Measurements from ENCODE around the gene VEZT. TPM values are rescaled to one million over a fixed set of nuclear protein-coding genes. Genes with fewer than 3 reads are reported as not detected.
"Not testable (repeated sequence)": the region's sequence is repeated elsewhere in the genome, so short reads cannot be mapped to it uniquely, and the experiment has no call there.

VEZT gene
- total RNA-seq, 2 experiments from 2014 or later: 33.3 to 41.7 TPM

DNA sequence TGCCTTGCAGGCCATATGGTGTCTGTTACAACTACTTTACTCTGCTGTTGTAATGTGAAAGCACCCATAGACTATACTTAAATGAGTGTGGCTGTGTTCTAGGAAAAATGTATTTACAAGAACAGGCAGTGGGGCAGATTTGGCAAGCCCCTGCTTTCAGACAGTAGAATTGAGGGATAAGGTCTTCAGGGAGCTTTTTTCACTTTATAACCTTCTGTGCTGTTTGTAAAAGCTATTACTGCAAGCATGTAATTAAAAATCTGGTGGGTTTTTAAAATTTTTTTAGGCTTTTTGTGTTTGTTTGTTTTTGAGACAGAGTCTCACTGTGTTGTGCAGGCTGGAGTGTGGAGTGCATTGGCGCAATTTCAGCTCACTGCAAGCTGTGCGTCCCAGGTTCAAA is 73.9 kb downstream of the VEZT start:
- ChIA-PET POLR2A (interaction anchor here (0.6 kb wide), 1 partner anchor 21 kb away, joined by 3 read pairs; no protein-coding TSS in a partner anchor), CTCF (no interaction called here)
- Mint-ChIP-seq H3K27me3 (no peaks in the 10 kb centered on the region), H3K27ac (no peak overlapping the region), H3K9me3 (no peaks in the 10 kb centered on the region), H3K36me3 (ENCODE audit: low read depth) (peaks cover 9% of the 10 kb centered on the region), H3K4me1 (no peaks in the 10 kb centered on the region), H3K4me3 (no peak overlapping the region)
- no peak for DNase-seq

GRCh38 chr12:95298916-95299315 is 81.3 kb downstream of the VEZT start:
- H3K4me3 Mint-ChIP-seq: no peak overlapping the region
- peaks cover 15% of the 10 kb centered on the region for H3K36me3 Mint-ChIP-seq (ENCODE audit: low read depth)
- H3K27me3 Mint-ChIP-seq: no peaks in the 10 kb centered on the region
- H3K4me1 Mint-ChIP-seq: peaks cover 4% of the 10 kb centered on the region
- H3K27ac Mint-ChIP-seq: no peak overlapping the region
- H3K9me3 Mint-ChIP-seq: no peaks in the 10 kb centered on the region
- POLR2A ChIA-PET: no interaction called here
- CTCF ChIA-PET: interaction anchor here (1.2 kb wide), 1 partner anchor 10 kb away, joined by 5 read pairs; no protein-coding TSS in a partner anchor
- DNase-seq: no peak

DNA sequence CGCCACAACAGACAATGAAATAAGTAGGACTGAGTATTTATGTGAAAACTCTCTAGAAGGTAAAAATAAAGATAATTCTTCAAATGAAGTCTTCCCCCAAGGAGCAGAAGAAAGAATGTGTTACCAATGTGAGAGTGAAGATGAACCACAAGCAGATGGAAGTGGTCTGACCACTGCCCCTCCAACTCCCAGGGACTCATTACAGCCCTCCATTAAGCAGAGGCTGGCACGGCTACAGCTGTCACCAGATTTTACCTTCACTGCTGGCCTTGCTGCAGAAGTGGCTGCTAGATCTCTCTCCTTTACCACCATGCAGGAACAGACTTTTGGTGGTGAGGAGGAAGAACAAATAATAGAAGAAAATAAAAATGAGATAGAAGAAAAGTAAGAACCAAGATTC is 82.7 kb downstream of the VEZT start:
- H3K4me3 Mint-ChIP-seq: no peak overlapping the region
- CTCF ChIA-PET: no interaction called here
- DNase-seq: no peak
- no peaks in the 10 kb centered on the region for H3K27me3 Mint-ChIP-seq
- H3K9me3 Mint-ChIP-seq: no peaks in the 10 kb centered on the region
- POLR2A ChIA-PET: no interaction called here
- H3K36me3 Mint-ChIP-seq (ENCODE audit: low read depth): peaks cover 12% of the 10 kb centered on the region
- peaks cover 4% of the 10 kb centered on the region for H3K4me1 Mint-ChIP-seq
- no peak overlapping the region for H3K27ac Mint-ChIP-seq

DNA sequence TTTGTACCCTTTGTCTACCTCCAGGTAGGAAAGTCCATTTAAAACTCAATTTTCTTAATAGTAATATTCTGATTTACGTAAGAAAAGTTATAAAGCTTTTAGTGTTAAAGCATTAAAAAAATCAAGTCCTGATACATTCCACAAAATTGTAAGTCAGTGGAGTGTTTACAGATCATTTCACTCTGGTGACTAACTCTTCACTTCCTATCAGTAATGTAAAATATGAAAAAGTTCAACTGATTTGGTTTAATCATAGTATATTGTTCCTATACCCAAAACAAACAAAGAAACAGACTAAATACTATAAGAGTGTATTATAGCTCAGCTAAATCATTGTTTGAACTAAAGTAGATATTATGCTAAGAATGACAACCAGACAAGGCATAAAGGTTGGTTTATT is 85.9 kb downstream of the VEZT start:
- H3K4me3 Mint-ChIP-seq: no peak overlapping the region
- H3K9me3 Mint-ChIP-seq: no peaks in the 10 kb centered on the region
- no peaks in the 10 kb centered on the region for H3K27me3 Mint-ChIP-seq
- no peak for DNase-seq
- H3K27ac Mint-ChIP-seq: no peak overlapping the region
- peaks cover 17% of the 10 kb centered on the region for H3K36me3 Mint-ChIP-seq (ENCODE audit: low read depth)
- peaks cover 4% of the 10 kb centered on the region for H3K4me1 Mint-ChIP-seq
- ChIA-PET CTCF (interaction anchor here (1.6 kb wide), 1 partner anchor 9 kb away, joined by 4 read pairs; no protein-coding TSS in a partner anchor), POLR2A (no interaction called here)

- Mint-ChIP-seq H3K4me1 (peaks cover 4% of the 10 kb centered on the region), H3K36me3 (ENCODE audit: low read depth) (peaks cover 23% of the 10 kb centered on the region), H3K9me3 (no peaks in the 10 kb centered on the region), H3K4me3 (no peak overlapping the region), H3K27ac (no peak overlapping the region), H3K27me3 (no peaks in the 10 kb centered on the region)
- no peak for DNase-seq
- ChIA-PET POLR2A (no interaction called here), CTCF (interaction anchor here (1.6 kb wide), 1 partner anchor 10 kb away, joined by 4 read pairs; no protein-coding TSS in a partner anchor)
Observed at GRCh38 chr12:95304673-95305198, 87.1 kb downstream of the VEZT start.

DNA sequence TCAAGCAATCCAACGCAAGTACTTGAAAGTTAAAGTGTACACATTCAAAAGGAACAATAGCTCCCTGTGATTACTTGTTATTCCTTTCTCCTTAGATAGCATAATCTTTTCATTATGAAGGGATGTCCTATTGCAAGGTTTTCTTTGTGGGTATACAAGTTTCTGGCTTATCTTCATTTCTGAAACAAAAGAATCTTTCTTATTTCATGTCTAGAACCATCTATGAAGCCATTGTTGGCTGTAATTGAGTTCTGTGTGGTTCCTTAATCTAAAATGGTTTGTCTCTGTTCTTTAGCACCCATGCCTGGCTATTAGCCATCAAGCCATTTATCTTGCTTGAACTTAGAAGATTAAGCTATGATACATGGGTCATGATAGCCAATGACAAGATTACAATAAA is 95.0 kb downstream of the VEZT start:
- Mint-ChIP-seq H3K4me1 (no peaks in the 10 kb centered on the region), H3K27ac (no peak overlapping the region)

GRCh38 chr12:95314756-95315155 is 97.1 kb downstream of the VEZT start:
- CTCF ChIA-PET; H3K27me3 Mint-ChIP-seq; H3K4me1 Mint-ChIP-seq; POLR2A ChIA-PET; DNase-seq; H3K27ac Mint-ChIP-seq; H3K9me3 Mint-ChIP-seq; H3K4me3 Mint-ChIP-seq; H3K36me3 Mint-ChIP-seq (ENCODE audit: low read depth): not testable (repeated sequence)

More for the DNA sequence above, 95.0 kb downstream of the VEZT start:
- Mint-ChIP-seq H3K27me3 (peaks cover 9% of the 10 kb centered on the region), H3K9me3 (no peaks in the 10 kb centered on the region), H3K36me3 (ENCODE audit: low read depth) (peaks cover 10% of the 10 kb centered on the region), H3K4me3 (no peak overlapping the region)
- ChIA-PET POLR2A (interaction anchor here (0.6 kb wide), 1 partner anchor 22 kb away, joined by 3 read pairs; no protein-coding TSS in a partner anchor), CTCF (interaction anchor here (0.6 to 0.7 kb wide), 2 partner anchors 14 to 354 kb away, joined by 3 to 5 read pairs; no protein-coding TSS in a partner anchor)
- no peak for DNase-seq

DNA sequence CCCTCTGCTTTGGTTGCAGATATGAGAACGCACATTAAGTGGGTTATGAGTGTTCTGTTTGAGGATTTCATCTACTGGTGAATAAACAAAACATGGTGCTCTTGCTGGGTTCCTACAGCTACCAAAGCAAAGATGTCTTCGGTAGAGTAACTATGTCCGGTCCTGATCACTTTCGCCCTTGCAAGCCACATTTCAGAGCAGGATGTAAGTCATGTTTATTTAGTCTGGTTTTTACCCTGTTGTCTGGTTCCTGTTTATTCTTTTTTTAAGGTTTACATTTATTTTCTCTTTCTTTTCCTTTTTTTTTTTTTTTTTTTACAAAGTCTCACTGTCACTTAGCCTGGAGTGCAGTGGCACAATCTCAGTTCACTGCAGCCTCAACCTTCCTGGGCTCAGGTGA is 99.2 kb downstream of the VEZT start:
- Mint-ChIP-seq H3K4me1 (no peaks in the 10 kb centered on the region), H3K27me3 (peaks cover 11% of the 10 kb centered on the region), H3K36me3 (ENCODE audit: low read depth) (no peaks in the 10 kb centered on the region), H3K27ac (no peak overlapping the region), H3K4me3 (no peak overlapping the region), H3K9me3 (no peaks in the 10 kb centered on the region)
- ChIA-PET CTCF (no interaction called here), POLR2A (no interaction called here)
- DNase-seq: no peak

GRCh38 chr12:95318071-95318545 is 100.5 kb downstream of the VEZT start:
- no peak overlapping the region for H3K27ac Mint-ChIP-seq
- POLR2A ChIA-PET: no interaction called here
- H3K4me1 Mint-ChIP-seq: no peaks in the 10 kb centered on the region
- no peaks in the 10 kb centered on the region for H3K36me3 Mint-ChIP-seq (ENCODE audit: low read depth)
- H3K27me3 Mint-ChIP-seq: peaks cover 13% of the 10 kb centered on the region
- no peak for DNase-seq
- CTCF ChIA-PET: no interaction called here
- H3K9me3 Mint-ChIP-seq: no peaks in the 10 kb centered on the region
- H3K4me3 Mint-ChIP-seq: no peak overlapping the region

- peaks cover 9% of the 10 kb centered on the region for H3K27me3 Mint-ChIP-seq
- no peaks in the 10 kb centered on the region for H3K36me3 Mint-ChIP-seq (ENCODE audit: low read depth)
- ChIA-PET POLR2A (no interaction called here), CTCF (no interaction called here)
- no peak overlapping the region for H3K27ac Mint-ChIP-seq
- no peak for DNase-seq
- no peaks in the 10 kb centered on the region for H3K9me3 Mint-ChIP-seq
- no peak overlapping the region for H3K4me3 Mint-ChIP-seq
- no peaks in the 10 kb centered on the region for H3K4me1 Mint-ChIP-seq
Observed at GRCh38 chr12:95319694-95320331, 102.2 kb downstream of the VEZT start.

DNA sequence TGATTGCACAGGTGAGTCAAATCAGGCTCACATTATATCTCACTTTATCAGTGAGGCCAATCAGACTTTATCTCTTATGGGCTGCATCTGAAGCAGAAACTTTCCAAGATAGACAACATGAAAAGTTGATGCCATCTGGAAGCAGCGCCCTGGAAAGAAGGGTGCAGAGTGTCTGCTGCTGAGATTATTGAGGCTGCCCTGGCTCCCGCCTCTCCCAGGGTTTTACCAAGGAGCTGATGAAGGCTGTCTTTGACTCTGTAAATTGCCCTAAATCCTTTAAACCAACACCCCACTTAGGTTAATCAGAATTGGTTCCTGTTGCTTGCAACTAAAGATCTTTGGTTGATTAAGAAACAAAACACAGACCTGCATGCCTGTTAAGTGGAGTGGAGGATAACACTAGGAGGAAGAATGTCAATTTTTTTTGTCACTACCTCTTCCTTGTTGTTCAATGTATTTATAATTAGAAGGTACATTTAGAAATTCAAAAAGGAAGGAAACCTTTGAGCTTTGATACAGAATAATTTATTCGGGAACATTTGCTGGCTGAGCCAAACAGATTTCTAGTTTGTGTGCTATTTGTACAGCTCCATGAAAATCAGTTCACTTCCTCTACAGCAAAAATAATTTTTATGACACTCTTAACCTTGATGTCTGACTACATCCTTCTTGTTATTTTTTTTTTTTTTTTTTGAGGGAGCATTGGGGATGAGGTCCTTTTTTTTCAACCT is 104.1 kb downstream of the VEZT start:
- POLR2A ChIA-PET: no interaction called here
- H3K4me3 Mint-ChIP-seq: no peak overlapping the region
- CTCF ChIA-PET: interaction anchor here (0.7 kb wide), 1 partner anchor 1076 kb away, joined by 4 read pairs; no protein-coding TSS in a partner anchor
- no peaks in the 10 kb centered on the region for H3K4me1 Mint-ChIP-seq
- peaks cover 4% of the 10 kb centered on the region for H3K27me3 Mint-ChIP-seq
- DNase-seq: no peak
- H3K27ac Mint-ChIP-seq: no peak overlapping the region
- no peaks in the 10 kb centered on the region for H3K36me3 Mint-ChIP-seq (ENCODE audit: low read depth)
- no peaks in the 10 kb centered on the region for H3K9me3 Mint-ChIP-seq

GRCh38 chr12:95322326-95322725 is 104.7 kb downstream of the VEZT start:
- H3K4me1 Mint-ChIP-seq: no peaks in the 10 kb centered on the region
- H3K27ac Mint-ChIP-seq: no peak overlapping the region
- POLR2A ChIA-PET: no interaction called here
- no peak for DNase-seq
- no peaks in the 10 kb centered on the region for H3K9me3 Mint-ChIP-seq
- H3K36me3 Mint-ChIP-seq (ENCODE audit: low read depth): no peaks in the 10 kb centered on the region
- peaks cover 4% of the 10 kb centered on the region for H3K27me3 Mint-ChIP-seq
- CTCF ChIA-PET: no interaction called here
- H3K4me3 Mint-ChIP-seq: no peak overlapping the region

- Mint-ChIP-seq H3K36me3 (ENCODE audit: low read depth) (no peaks in the 10 kb centered on the region), H3K4me1 (no peaks in the 10 kb centered on the region), H3K9me3 (no peaks in the 10 kb centered on the region), H3K27ac (no peak overlapping the region), H3K27me3 (peaks cover 4% of the 10 kb centered on the region), H3K4me3 (no peak overlapping the region)
- DNase-seq: no peak
- POLR2A ChIA-PET: no interaction called here
- CTCF ChIA-PET: interaction anchor here (0.8 kb wide), 1 partner anchor 94 kb away, joined by 3 read pairs; no protein-coding TSS in a partner anchor
Observed at GRCh38 chr12:95323212-95323611, 105.6 kb downstream of the VEZT start.
